G401.6 (cell line): ENCODE measurements around the gene TCTN2.

Source experiments
- FAIRE-seq: peaks from 2 replicates; lab custom pipeline; 2012; peaks lifted over from hg19 to GRCh38; lab: Jason Lieb, UNC

Gene TCTN2

GRCh38 chr12:123741937-123742572 is 71.1 kb downstream of the TCTN2 start:
- no peak for FAIRE-seq

GRCh38 chr12:123743002-123743401 is 72.1 kb downstream of the TCTN2 start:
- FAIRE-seq = no peak

GRCh38 chr12:123744836-123745235 is 73.9 kb downstream of the TCTN2 start:
- FAIRE-seq = no peak

GRCh38 chr12:123747309-123747708 is 76.4 kb downstream of the TCTN2 start:
- FAIRE-seq = no peak

GRCh38 chr12:123748161-123748560 is 77.2 kb downstream of the TCTN2 start:
- no peak for FAIRE-seq

- no peak for FAIRE-seq
These were observed 77.7 kb downstream of the TCTN2 start for GRCh38 chr12:123748661-123749060.

GRCh38 chr12:123749355-123749754 is 78.4 kb downstream of the TCTN2 start:
- FAIRE-seq = no peak

GRCh38 chr12:123750159-123750656 is 79.3 kb downstream of the TCTN2 start:
- FAIRE-seq = no peak

GRCh38 chr12:123752046-123752445 is 81.1 kb downstream of the TCTN2 start:
- no peak for FAIRE-seq

GRCh38 chr12:123754041-123754772 is 83.3 kb downstream of the TCTN2 start:
- no peak for FAIRE-seq

GRCh38 chr12:123757561-123757960 is 86.6 kb downstream of the TCTN2 start:
- FAIRE-seq = no peak
